HG03064 (cell line): ENCODE results near the gene TMPRSS6.

Source experiments
- ATAC-seq: cut with Tn5 transposase; IDR thresholded peaks from one replicate; pipeline ENCODE4 v1.9.1; 2021; ENCODE audit warnings: low read depth; ENCODE audit not compliant: unreplicated experiment

The TMPRSS6 gene

GRCh38 chr22:37032535-37033460, 76.7 kb downstream of the TMPRSS6 start:
- no peak for ATAC-seq

- ATAC-seq, result no peak
Measured at GRCh38 chr22:37032134-37032534, 77.4 kb downstream of the TMPRSS6 start.

- no peak for ATAC-seq
Measured at GRCh38 chr22:37030560-37031281, 78.8 kb downstream of the TMPRSS6 start.

GRCh38 chr22:37028692-37029674, 80.5 kb downstream of the TMPRSS6 start:
- no peak for ATAC-seq

GRCh38 chr22:37027556-37027955, 82.0 kb downstream of the TMPRSS6 start:
- no peak for ATAC-seq

- ATAC-seq, result no peak
Measured at GRCh38 chr22:37026325-37026724, 83.2 kb downstream of the TMPRSS6 start.

GRCh38 chr22:37025500-37026070, 83.9 kb downstream of the TMPRSS6 start:
- ATAC-seq, result no peak

- no peak for ATAC-seq
Measured at GRCh38 chr22:37024339-37025157, 85.0 kb downstream of the TMPRSS6 start.

GRCh38 chr22:37023743-37024338, 85.7 kb downstream of the TMPRSS6 start:
- ATAC-seq, result no peak

- no peak for ATAC-seq
Measured at GRCh38 chr22:37022483-37023337, 86.8 kb downstream of the TMPRSS6 start.

GRCh38 chr22:37021710-37022482, 87.6 kb downstream of the TMPRSS6 start:
- no peak for ATAC-seq

GRCh38 chr22:37021041-37021440, 88.5 kb downstream of the TMPRSS6 start:
- ATAC-seq, result no peak

GRCh38 chr22:37020192-37020479, 89.4 kb downstream of the TMPRSS6 start:
- ATAC-seq, result no peak

- ATAC-seq, result peak; percentile 57
Measured at GRCh38 chr22:37019309-37020191, 90.0 kb downstream of the TMPRSS6 start, which contains the start of the genes MPST and TST. MPST (plus strand) TSS chr22:37019742; CDS start chr22:37019837, 95 bp downstream. TST (minus strand) TSS chr22:37019447; CDS start chr22:37018732, 715 bp downstream.

- no peak for ATAC-seq
Measured at GRCh38 chr22:37018815-37019308, 90.7 kb downstream of the TMPRSS6 start.
